Kidney (tissue), 14 donors: ENCODE measurements around the gene CREG2. TPM values are rescaled to one million over a fixed set of nuclear protein-coding genes. Genes with fewer than 3 reads are reported as not detected.

Experiments
- DNase-seq, 5 donors: peaks; one replicate each; pipeline ENCODE4 v3.0.0-alpha.2; 2013 to 2020
- FAIRE-seq: peaks from 2 replicates; lab custom pipeline; 2012; peaks lifted over from hg19 to GRCh38; lab: Jason Lieb, UNC
- H3K27ac ChIP-seq, 2 donors: one replicate each; pipeline ENCODE4 v1.7.0; 2013; ENCODE audit warnings: low read depth in 2 of 2, low read length in 2 of 2, inconsistent platforms in 1 of 2
- H3K27me3 ChIP-seq: one replicate; pipeline ENCODE4 v1.7.1; 2013; ENCODE audit warnings: low read length, inconsistent platforms; ENCODE audit not compliant: control insufficient read depth, insufficient read depth
- H3K36me3 ChIP-seq, 3 donors: one replicate each; pipeline versions ENCODE4 v1.7.0 to v1.7.1; 2013; ENCODE audit warnings: low read length in 3 of 3, control low read depth in 1 of 3, inconsistent platforms in 1 of 3; ENCODE audit not compliant: insufficient read depth in 3 of 3, control insufficient read depth in 2 of 3
- H3K4me1 ChIP-seq, 3 donors: one replicate each; pipeline versions ENCODE4 v1.7.0 to v1.7.1; 2013; ENCODE audit warnings: low read length in 3 of 3, inconsistent platforms in 1 of 3, low read depth in 1 of 3; ENCODE audit not compliant: control insufficient read depth in 2 of 3, insufficient read depth in 2 of 3
- H3K4me3 ChIP-seq, 3 donors: one replicate each; pipeline versions ENCODE4 v1.7.0 to v1.8.1; 2013; ENCODE audit warnings: low read length in 3 of 3, control low read depth in 1 of 3, inconsistent platforms in 1 of 3
- H3K9ac ChIP-seq, 3 donors: one replicate each; pipeline versions ENCODE4 v1.7.0 to v1.7.1; 2013; ENCODE audit warnings: low read length in 3 of 3, control low read depth in 1 of 3, inconsistent platforms in 1 of 3
- H3K9me3 ChIP-seq, 3 donors: one replicate each; pipeline versions ENCODE4 v1.7.0 to v1.7.1; 2013; ENCODE audit warnings: low read length in 3 of 3, control low read depth in 1 of 3, inconsistent platforms in 1 of 3; ENCODE audit not compliant: control insufficient read depth in 2 of 3, insufficient read depth in 1 of 3
- CTCF ChIP-seq: IDR thresholded peaks from 3 replicates; pipeline ENCODE4 v1.5.1; 2012; ENCODE audit warnings: mild to moderate bottlenecking, moderate library complexity, borderline replicate concordance; ENCODE audit not compliant: insufficient read depth; ENCODE audit errors: extremely low read depth
- intact Hi-C: fragments of 100-400 bp; cut with DNase I; formaldehyde crosslinking; loops from one replicate; pipeline ENCODE4 v1.11.1; 2022
- polyA plus RNA-seq: library from polyadenylated mRNA; stranded (reverse); fragments of 350-450 nt; fragmentation: Illumina TruSeq; extraction: RNeasy Lipid Tissue Mini Kit (QIAGEN cat#74804); gene quantifications from one replicate; pipeline ENCODE4 v1.2.3, GENCODE V29; 2014; ENCODE audit warnings: low read depth, low replicate concordance; ENCODE audit not compliant: insufficient read depth
- total RNA-seq: library from RNA; stranded (reverse); fragmentation: NEBNext Ultra II Directional; extraction: Animal tissue kit (Norgen Biotek cat#: 25700); gene quantifications from one replicate; pipeline ENCODE4 v1.2.1, GENCODE V29; 2021
- donor health status: control.
- donor health status: control.
- donor health status: control.
- donor health status: control.
- donor health status: control.
- donor health status: DM: yes; HTN: yes; CAD: no.
- donor health status: Normal renal cell carcinoma (clear cell type).

CREG2 gene
- total and polyA plus RNA-seq, 2 donors from 2014 or later = 0.69 TPM; not detected in 1

GRCh38 chr2:101382442-101382841 lies 4.9 kb downstream of the CREG2 start:
- peaks cover 0 to 7% (median 6%) of the 10 kb centered on the region in 3 donors for H3K4me1 ChIP-seq
- H3K4me3 ChIP-seq = no peak overlapping the region
- no peaks in the 10 kb centered on the region for H3K9me3 ChIP-seq
- H3K36me3 ChIP-seq = no peaks in the 10 kb centered on the region
- no peak for TF ChIP-seq CTCF
- intact Hi-C loops = no loop called here
- no peak overlapping the region for H3K9ac ChIP-seq
- no peak for FAIRE-seq
- H3K27ac ChIP-seq = no peak overlapping the region
- peak in 1 of 5 donors; percentile 34 for DNase-seq
- H3K27me3 ChIP-seq = peaks cover 14% of the 10 kb centered on the region

GRCh38 chr2:101380376-101380775 lies 6.9 kb downstream of the CREG2 start:
- FAIRE-seq = no peak
- no peak overlapping the region for H3K27ac ChIP-seq
- H3K4me1 ChIP-seq = no peaks in the 10 kb centered on the region

GRCh38 chr2:101379091-101379490 lies 8.2 kb downstream of the CREG2 start:
- no peak for DNase-seq

More at GRCh38 chr2:101380376-101380775, 6.9 kb downstream of the CREG2 start:
- peaks cover 2% of the 10 kb centered on the region for H3K27me3 ChIP-seq
- H3K9me3 ChIP-seq = no peaks in the 10 kb centered on the region
- intact Hi-C loops = no loop called here
- no peak for DNase-seq
- H3K9ac ChIP-seq = no peak overlapping the region
- H3K4me3 ChIP-seq = no peak overlapping the region
- TF ChIP-seq CTCF = no peak
- H3K36me3 ChIP-seq = no peaks in the 10 kb centered on the region

More at GRCh38 chr2:101379091-101379490, 8.2 kb downstream of the CREG2 start:
- H3K9me3 ChIP-seq = no peaks in the 10 kb centered on the region
- peaks cover 2% of the 10 kb centered on the region for H3K27me3 ChIP-seq
- no peaks in the 10 kb centered on the region for H3K36me3 ChIP-seq
- no peak for TF ChIP-seq CTCF
- no peaks in the 10 kb centered on the region for H3K4me1 ChIP-seq
- no peak overlapping the region for H3K9ac ChIP-seq
- intact Hi-C loops = no loop called here
- no peak for FAIRE-seq
- no peak overlapping the region for H3K27ac ChIP-seq
- no peak overlapping the region for H3K4me3 ChIP-seq
